Activated CD4-positive, alpha-beta T cell treated with anti-CD3 and anti-CD28 coated beads, Interleukin-2, Interleukin-4, amounts not matched to agents 100 ng/mL and 50 ng/mL, durations not matched to agents 16 hours and 8 hours (primary cell): ENCODE results near the gene LAMA3.

Source experiments
- DNase-seq: peaks from one replicate; pipeline ENCODE4 v3.0.0-alpha.2; 2020; ENCODE audit warnings: low spot score

LAMA3 gene

GRCh38 chr18:23779696-23780303, 90.5 kb downstream of the LAMA3 start:
- no peak for DNase-seq

DNA sequence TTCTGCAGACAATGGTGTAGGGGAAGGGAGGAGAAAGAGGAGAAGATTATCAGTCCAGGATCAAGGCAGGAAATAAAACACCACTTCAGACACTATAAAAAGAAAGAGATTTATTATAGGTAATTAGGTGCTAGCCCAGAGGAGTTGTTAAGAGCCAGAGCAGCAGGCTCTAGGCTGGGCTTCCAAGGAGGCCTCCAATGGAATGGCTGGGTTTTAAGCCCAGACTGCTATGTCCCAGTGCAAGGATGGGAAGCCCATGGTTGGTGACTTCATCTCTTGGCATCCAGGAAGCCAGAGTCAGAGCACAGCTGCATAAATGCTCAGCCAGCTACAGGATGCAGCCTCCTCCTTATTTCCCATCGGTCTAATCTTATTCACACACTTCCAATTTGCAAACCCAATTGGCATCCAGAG, 95.6 kb downstream of the LAMA3 start:
- DNase-seq: no peak

GRCh38 chr18:23793051-23793450, 103.8 kb downstream of the LAMA3 start:
- DNase-seq: no peak

- DNase-seq: no peak
Measured at GRCh38 chr18:23793985-23794867, 105.0 kb downstream of the LAMA3 start.

DNA sequence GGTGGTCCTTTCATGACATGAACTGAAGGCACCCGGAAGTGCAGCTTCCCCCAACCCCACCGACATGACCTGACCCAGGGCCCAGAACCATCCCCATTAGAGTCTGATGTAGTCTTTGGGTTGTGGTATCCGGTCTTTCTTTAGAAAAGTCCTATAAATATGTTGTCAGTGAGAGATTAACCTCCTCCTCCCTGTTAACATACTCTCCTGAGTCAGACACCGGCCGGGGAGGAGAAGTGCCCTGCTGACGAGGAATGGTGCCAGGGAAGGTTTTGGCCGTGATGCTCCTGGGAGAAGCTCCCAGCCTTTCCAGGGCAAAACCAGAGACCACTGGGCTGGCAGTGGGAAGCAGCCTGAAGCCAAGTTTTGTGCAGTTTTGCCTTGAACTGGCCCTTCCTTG, 109.0 kb downstream of the LAMA3 start:
- DNase-seq: no peak

DNA sequence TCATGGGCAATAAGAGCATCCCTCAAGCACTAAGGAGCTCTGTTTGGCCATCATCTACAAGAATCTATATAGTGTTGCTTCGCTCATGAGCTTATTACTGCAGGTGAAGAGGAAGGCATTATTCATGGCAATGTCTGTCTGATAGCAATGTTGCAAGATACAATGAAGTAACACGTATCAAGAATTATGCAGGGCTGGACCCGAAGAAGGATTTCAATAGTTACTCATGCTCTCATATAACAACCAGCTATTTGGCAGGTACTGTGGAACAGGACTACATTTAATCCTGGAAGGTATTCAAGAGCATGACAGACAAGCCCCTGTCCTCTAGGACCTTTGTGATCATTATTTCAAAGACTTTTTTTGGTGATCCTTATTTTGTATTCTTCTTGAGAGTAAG, 109.6 kb downstream of the LAMA3 start:
- no peak for DNase-seq

GRCh38 chr18:23799540-23799939, 110.3 kb downstream of the LAMA3 start:
- no peak for DNase-seq

DNA sequence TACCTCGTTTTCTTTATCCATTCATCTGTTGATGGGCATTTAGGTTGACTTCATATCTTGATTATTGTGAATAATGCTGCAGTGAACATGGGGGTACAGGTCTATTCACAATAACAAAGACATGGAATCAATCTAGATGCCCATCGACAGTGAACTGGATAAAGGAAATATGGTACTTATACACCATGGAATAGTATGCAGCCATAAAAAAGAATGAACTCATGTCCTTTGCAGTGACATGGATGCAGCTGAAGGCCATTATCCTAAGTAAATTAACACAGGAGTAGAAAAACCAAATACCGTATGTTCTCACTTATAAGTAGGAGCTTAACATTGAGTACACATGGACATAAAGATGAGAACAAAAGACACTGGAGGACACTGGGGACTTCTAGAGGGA, 111.6 kb downstream of the LAMA3 start:
- DNase-seq: no peak

DNA sequence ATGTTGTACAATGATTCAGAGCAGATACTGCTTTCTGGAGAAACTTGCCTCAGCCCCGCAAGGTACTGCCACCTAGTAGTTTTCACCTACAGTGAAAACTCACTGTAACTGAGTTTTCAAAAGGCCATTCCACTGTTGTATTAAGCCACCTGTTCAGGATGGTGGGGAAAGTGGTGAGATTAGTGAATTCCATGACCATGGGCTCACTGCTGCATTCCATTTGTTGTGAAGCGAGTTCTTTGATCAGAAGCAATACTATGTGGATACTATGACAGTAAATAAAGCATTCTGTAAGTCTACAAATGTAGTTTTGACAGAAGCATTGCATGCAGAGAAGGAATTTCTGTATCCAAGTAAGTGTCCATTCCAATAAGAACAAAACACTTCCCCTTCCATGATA, 113.6 kb downstream of the LAMA3 start:
- no peak for DNase-seq

DNA sequence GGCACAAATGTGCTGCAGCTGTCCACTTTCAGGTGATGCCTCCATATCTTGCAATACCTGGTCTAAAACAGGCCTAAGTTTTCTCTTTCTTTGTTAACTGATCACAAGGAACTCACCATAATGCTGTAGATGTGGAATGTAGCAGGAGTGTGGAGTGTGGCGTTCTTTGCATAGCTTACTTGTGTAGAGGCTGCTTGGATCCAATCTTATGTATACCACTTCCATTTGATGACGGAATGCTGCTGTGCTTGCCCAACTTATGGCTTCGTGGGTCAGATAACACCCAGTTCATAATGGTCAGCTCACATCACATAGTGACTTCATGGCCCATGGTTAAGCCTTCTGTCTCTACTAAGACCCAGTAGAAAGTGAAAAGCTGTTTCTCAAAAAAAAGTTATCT, 114.5 kb downstream of the LAMA3 start:
- no peak for DNase-seq

GRCh38 chr18:23805898-23806297, 116.6 kb downstream of the LAMA3 start:
- no peak for DNase-seq

DNA sequence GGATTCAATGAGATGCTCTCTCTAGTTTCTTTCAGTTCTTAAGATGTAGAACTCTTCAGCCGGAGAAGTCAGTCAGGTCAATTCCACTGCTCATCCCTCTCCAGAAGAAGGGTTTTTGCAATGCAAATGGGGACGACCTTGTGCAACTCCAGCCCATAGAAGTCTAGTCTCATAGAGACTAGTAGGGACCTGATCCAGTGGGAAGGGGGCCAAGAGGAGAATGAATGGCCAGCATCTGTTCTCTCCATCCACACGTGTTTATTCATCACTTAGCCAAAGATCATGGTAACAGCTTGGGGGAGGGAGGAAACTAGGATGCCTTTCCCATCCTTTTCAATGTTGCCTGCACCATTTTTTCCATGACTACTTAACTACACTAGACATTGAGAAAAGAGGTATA, 120.2 kb downstream of the LAMA3 start:
- no peak for DNase-seq

DNA sequence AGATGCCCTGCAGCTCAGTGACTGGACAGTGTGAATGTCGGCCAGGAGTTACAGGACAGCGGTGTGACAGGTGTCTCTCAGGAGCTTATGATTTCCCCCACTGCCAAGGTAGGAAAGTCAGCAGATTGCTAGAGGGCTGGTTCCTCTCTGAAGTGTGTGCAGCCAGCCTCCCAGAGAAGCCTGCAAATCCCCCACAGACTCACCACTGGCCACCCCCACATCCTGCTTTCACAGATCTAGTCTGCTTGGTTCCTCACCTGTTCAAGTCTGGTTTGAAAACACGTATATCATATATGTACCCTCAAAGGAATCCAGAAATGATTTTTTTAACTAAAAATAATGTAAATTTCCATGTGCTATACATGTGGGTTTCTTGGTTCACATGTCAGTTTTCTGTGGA, 121.1 kb downstream of the LAMA3 start:
- no peak for DNase-seq

- DNase-seq: no peak
Measured at GRCh38 chr18:23811176-23811575, 121.9 kb downstream of the LAMA3 start.

- DNase-seq: peak; percentile 26
Measured at GRCh38 chr18:23812546-23813440, 123.5 kb downstream of the LAMA3 start.

DNA sequence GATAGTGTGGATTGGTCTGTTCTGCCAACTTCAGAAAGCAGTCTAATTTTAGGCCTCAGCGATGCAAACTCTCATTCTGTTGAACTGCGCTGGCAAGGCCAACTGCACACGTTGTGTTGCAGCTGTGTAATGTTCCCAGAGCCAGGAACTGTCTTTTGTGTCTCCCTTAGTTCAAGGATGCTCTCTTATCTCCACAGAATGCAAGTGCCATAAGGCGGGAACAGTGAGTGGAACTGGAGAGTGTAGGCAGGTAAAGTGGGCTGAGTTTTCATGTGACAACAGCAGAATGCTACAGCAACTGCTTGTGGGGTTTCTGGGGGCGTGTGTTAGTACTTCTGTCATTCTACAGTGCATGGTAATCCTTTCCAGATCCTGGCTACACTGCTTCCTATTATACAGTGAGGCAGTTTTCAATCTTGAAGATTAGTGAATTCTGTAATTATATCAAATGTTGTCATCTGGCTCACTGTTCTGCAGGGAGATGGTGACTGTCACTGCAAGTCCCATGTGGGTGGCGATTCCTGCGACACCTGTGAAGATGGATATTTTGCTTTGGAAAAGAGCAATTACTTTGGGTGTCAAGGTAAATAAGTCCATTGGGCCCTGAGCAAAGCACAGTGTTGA, 125.8 kb downstream of the LAMA3 start:
- no peak for DNase-seq

GRCh38 chr18:23816021-23816420, 126.8 kb downstream of the LAMA3 start:
- DNase-seq: no peak

- no peak for DNase-seq
Measured at GRCh38 chr18:23816740-23817139, 127.5 kb downstream of the LAMA3 start.

GRCh38 chr18:23819001-23819400, 129.7 kb downstream of the LAMA3 start:
- no peak for DNase-seq

GRCh38 chr18:23822590-23823385, 133.5 kb downstream of the LAMA3 start:
- no peak for DNase-seq

GRCh38 chr18:23824240-23824639, 135.0 kb downstream of the LAMA3 start:
- DNase-seq: no peak
